Measurements from ENCODE around the gene VWC2.

VWC2 gene

DNA sequence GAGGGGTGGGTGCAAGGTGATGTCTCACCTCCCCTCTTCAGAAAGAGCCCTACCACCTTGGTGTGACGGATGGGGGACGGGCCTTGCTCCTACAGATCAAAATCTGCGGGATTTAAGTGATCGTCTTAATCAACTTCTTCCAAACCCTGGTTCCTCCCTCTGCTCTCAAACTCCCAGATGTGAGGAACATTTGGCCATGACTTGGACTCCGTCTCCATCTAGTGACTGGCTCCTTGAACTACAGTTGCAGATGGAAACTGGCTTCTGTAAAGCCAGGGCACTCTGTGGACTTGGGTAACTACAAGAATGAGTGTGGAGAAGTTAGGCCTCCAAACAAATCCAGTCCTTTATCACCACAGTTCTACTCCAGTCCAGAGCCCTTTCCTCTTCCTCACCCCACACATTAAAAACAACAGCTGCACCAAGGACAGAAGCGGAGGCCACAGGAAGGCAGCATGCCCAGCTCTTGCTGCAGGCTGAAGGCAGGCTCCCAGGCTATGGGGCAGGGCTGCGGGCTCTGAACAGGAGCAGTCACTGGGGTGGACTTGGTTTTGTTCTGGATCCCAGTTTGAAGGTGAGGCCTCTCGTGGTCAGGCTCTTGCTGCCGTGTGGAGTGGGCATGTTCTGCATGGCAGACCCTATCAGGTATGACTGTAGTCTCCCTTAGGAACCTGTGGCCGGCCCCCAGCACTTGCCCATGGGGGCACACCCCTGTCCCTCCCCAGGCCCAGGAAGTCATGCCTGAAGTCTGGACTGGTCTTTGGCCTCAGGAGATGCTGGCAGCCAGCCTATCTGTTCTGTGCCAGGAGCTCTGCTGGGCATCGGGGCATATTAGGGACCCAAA lies 79.4 kb downstream of the VWC2 start:
- peak; percentile 10 for DNase-seq (ENCODE audit: low spot score)

DNA sequence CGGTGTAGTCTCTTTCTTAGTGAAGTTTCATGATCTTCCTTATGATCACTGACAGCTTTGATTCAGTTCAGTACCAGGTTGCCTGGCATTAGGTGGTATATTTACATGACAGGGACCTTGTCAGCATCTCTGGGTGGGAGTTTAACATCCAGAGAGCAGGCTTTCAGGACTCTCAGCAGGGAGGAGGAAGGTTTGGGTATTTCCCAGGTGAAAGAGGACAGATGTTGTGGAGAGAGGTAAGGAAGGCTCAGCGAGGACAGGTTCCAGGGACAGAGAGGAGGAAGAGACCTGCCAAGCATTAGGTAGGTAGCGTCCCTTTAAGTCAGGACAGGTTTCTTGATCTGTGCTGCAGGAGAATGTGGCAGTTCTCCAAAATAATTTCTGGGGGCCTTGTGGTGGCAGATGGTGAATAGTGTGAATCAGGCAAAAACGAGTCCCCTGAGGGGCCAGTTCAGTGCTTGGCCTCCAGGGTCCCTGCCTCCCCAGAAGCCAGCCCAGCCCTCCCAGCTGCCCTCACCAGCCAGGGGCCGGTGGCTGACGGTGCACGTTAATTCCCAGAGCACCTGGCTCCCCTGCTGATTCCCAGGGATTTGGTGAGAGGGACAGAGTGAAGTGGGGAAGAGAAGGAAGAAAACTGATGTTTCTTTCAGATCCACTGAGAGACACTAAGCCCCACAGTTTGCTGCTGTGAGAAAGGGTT lies 82.0 kb downstream of the VWC2 start:
- no peak for DNase-seq (ENCODE audit: low spot score)

DNA sequence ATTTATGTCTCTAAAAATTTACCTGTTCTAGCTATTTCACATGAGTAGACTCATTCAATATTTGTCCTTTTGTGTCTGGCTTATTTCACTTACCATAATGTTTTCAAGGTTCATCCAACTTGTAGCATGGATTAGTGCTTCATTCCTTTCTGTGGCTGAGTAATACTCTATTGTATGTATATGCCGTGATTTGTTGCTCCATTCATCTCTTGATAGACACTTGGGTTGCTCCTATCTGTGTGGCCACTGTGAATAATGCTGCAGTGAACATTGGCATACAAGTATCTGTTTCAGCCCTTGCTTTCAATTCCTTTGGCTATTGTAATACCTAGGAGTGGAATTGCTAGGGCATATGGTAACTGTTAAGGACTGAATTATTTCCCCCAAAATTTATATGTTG lies 86.9 kb downstream of the VWC2 start:
- DNase-seq (ENCODE audit: low spot score): no peak

DNA sequence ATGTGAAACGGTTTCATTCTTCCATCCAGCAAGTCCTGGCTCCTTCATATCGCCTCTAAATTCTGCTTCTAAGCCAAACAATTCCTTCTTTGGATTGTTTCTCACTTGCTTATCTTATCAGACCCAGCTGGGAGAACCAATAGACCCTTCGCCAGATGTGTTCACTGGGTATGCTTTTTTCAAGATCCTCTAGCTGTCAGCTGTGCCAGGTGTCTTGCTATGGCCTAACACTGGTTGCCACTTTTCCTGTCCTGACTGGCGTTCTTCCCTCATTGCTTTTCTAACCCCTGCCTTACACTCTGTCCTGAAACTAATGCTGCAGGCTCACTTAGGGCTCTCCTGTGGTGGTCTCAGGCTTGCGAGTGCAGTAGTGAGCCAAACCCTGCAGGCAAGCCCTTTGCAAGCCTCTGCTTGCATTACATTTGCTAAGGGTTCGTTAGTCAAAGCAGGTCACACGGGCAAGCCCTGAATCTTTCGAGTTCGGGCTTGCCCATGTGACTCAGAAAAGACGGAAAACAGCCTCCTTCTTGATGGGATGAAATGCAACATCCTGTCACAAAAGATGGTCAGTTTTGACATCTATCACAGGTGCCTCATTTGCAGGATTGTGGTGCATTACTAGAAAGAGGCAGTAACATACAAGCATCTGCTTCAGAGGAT lies 92.8 kb downstream of the VWC2 start:
- DNase-seq (ENCODE audit: low spot score): no peak

DNA sequence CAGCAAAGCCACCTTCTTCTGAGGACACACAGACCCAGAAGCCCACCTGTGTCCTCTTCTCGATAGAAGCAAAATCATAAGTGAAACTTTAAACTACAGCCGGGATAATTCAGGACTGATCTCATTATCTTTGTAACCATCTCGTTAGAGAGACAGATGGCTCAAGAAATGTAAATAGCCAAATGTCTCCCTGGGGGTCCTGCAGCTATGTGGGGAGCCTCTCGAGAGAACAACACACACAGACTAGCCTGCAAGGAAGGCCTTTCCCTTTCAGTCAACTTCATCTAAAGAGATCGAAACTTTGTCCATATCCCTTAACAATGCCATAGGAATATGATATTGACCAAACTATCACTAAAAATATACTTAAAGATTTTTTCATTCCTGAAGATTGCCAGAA lies 93.5 kb downstream of the VWC2 start:
- DNase-seq (ENCODE audit: low spot score): no peak

DNA sequence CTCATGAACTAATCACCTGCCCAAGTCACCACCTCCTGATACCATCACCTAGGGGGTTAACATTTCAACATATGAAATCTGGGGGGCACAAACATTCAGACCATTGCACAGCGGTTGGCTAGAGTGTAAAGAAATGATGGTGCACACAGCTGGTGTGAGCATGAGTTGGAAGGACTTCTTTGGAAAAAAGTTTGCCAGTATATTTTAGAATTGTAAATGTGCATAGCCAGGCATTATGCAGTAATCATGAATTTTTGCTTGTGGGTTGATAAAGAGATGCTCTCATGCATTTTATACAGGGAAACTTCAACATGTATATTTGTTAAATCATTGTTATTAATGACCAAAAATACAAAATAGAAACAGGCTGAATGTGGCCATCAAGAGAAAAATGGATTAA lies 100.0 kb downstream of the VWC2 start:
- no peak for DNase-seq (ENCODE audit: low spot score)

DNA sequence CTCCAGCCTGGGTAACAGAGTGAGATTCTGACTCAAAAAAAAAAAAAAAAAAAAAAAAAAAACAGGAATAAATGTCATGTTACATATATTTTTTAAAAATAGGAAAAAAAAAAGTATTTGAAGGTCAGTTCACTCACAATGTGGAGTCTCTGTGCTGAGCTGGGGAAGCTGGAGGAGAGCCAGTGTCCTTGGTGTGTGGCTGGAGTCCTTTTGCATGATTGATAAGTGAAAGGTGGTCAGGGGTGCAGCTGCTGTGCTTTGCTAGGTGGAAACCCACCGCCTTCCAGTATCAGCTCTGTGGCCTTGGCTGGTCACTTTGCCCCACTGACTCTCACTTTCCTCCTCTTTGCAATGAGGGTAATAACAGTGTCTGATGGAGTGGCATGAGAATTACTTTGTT lies 101.9 kb downstream of the VWC2 start:
- no peak for DNase-seq (ENCODE audit: low spot score)

DNA sequence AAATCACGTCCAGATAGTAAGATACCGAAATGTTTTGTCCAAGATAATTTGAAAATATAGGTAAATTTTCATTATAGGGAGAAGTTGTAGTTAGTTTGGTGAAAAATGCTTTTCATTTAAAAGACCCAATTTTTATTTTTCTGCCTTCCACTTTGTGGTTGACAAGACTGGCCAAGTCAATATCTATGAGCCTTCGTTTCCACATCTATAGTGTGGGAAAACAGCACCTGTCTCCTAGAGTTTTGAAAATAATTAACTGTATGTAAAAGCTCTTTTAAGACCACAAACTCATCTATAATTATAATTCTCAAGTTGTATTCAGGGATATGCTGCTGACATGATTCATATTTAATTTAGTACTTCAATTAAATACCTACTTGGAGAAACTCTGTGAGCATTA lies 102.8 kb downstream of the VWC2 start:
- DNase-seq (ENCODE audit: low spot score): no peak

DNA sequence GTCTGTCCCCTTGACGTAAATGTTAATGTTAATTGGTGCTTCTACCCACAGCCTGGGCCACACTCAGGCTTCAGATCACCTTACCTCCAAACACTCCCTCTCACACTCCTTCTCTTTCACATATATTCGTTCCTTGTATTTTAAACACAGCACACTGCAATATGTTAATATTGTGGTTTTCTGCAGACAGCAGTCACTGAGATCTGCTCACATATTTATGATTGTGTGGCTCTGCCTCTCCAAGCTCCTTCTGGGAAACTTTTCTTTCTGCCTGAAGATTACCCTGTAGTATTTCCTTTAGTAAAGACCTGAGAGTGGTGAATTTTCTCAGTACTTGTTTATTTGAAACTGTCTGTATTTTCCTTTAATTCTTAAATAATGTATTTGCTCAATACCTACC lies 104.7 kb downstream of the VWC2 start:
- DNase-seq (ENCODE audit: low spot score): no peak

DNA sequence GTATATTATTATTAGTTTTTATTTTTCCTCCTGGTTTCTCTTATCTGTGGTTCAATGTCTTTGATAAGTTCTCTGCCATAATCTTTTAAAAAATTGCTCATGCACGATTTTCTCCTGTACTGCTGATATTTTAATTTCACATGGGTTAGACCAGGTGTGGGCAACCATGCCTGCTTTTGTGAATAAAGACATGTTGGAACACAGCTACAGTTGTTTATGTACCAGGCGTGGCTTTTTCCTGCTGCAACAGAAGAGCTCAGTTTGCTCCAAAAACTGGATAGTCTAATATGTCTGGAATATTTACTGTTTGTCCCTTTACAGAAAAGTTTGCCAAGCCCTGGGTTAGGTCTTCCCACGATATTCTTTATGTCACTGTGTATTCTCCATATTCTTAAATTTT lies 105.2 kb downstream of the VWC2 start:
- no peak for DNase-seq (ENCODE audit: low spot score)

DNA sequence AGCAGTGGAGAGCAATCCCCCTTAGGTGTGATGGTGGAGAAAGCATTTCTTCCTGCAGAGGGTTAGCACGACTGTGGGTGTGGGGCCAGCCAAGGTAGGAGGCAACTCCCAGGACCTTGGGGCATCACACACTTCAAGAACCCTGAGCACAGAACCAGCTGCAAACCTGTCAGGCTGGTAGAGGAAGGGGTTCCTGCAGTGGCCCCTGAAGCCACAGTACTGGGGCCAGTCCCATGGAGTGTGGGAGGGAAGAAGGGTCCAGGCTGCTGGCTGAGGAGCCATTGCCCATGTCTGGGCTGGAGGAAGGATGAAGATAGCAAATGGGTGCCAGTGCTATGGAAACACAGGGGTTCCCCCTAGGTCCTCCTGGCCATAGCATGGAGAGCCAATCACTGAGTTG lies 110.5 kb downstream of the VWC2 start:
- no peak for DNase-seq (ENCODE audit: low spot score)

DNA sequence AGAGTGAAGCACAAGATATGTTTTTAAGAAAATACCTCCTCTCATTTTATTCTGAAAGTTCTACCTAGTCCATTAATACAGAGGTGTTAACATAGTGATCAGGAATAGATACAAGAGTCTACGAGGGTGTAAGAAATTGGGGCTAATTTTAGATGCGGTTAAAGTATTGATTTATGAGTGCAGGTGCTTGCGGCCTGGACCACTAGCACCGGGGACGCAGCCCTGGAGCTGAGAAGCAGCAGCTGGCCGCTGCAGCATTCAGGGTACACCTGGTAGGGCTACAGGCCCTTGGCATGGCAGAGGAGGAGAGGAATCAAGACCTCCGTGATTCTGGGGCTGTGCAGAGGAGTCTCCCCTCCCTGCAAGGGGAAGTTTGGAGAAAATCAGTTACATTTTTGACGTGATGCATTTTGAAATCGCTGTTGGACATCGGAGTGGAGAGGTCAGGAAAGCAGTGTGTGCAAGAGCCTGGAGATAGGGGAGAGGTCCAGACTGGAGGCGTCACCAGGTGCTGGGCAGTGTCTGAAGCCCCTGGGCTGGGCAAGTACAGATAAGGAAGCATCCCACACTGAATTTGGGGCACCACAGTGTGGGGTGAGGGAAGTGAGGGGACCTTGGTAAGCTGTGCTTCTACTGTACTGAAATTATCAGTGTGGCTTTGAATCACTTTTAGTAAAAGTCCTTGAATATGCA lies 112.3 kb downstream of the VWC2 start:
- DNase-seq (ENCODE audit: low spot score): no peak

DNA sequence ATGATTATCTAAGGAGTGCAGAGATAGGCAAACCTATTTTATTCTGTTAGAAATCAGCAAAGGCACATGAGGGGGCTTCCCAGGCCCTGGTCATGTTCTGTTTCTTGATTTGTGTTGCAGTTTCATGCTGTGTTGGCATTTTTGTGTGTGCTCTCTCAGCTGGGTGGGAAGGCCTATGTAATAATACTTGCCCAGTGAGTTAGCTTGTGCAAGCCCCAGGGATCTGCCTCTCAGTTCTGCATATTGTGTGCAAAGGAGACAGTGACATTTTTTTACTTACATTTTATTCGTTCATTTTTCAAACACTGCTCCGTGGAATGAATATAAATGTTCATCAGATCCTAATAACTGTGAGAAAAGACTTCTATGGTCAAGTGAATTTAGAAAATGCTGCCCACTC lies 119.0 kb downstream of the VWC2 start:
- no peak for DNase-seq (ENCODE audit: low spot score)

DNA sequence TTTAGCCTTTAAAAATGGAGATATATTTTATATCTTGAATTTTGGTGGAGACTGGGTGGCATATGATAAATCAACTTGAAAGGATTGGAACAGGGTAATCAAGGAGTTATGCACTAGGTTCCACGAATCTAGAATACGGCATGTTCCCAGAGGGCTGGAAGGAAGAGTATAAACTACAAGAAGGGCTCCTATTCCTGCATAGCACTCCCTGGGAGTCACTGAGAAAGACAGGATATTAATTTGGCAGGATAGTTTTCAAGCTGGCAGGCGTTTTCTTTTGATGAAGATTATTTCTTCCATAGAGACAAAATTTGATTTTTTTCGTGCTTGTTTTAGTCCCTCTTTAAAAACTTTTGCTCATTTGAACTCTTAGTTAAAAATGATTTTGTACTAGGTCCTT lies 119.7 kb downstream of the VWC2 start:
- DNase-seq (ENCODE audit: low spot score): no peak

DNA sequence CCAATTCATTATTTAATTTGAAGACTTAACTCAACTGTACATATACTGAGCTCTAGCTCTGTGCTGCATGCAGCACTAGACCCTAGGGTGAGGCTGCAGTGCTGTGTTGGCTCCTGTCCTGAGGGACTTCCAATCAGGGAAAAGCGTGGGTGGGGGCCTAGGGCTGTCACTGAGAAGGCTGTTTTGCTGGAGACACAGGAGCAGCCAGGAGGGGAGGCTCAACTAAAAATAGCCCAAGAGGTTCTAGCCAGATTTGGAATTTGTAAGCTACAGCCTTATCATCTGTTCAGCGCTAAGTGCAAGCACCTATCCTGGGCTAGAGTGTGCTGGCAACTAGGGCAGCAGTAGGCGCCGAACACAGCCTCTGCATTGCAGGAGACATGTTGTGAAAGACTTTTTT lies 121.1 kb downstream of the VWC2 start:
- DNase-seq (ENCODE audit: low spot score): no peak

DNA sequence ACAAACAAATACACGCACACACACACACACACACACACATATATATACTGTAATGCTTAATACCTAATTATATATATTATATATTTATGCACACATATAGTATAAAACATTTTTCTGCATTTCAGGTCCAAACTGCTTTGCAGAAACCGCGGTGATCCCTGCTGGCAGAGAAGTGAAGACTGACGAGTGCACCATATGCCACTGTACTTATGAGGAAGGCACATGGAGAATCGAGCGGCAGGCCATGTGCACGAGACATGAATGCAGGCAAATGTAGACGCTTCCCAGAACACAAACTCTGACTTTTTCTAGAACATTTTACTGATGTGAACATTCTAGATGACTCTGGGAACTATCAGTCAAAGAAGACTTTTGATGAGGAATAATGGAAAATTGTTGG lies 138.5 kb downstream of the VWC2 start:
- DNase-seq (ENCODE audit: low spot score): no peak

DNA sequence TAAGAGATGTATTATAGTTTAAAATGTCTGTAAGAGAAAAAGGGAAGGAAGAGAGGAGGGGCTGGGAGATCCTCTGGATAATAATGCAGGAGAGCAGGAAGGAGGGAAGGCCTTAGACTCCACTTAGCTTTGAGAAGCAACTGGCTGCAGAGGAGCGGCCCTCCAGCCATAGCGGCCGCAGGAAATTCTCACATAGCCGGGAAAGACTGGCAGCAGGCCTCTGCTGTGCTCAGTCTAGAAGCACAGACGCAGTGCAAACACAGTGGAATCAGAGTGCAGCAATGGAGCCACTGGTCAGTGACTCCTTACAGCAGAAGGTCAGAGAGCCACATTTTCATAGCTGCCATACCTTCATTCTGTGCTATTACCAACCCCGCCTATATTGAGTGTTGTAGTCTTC lies 153.3 kb downstream of the VWC2 start:
- no peak for DNase-seq (ENCODE audit: low spot score)

DNA sequence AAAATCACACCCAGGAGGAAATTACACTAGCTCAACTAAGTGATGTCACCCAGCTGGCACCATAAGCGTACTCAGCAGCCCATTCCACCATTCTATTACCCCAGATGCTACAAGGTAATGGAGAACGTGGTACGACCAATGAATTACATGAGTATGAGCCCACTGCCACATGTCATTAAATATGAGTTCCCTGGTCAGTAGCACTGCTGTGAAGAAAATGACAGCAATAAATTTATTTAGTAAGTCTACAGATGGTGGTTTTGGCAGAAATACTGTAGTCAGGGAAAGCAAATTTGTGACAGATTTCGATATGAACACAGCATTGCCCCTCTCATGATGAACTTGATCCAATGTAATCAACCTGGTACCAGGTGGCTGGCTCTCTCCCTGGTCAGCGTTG lies 154.2 kb downstream of the VWC2 start:
- DNase-seq (ENCODE audit: low spot score): no peak

DNA sequence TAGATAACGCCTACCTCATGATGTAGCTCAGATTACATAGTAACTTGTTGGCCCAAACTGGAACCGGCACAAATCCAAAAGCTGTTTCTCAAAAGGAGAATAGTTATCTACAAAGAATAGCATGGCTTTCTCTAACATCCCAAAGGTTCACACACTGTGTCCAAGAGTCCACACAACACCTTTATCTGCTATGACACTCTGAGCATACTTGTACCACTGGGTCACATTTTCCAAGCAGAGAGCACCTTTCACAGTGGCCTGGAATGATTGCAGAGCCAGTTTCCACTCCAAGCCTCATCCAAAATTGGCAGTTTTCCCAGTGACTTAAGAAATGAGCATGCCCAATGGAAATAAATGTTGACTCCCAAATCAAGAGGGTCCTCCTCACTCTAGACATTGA lies 155.3 kb downstream of the VWC2 start:
- DNase-seq (ENCODE audit: low spot score): no peak

DNA sequence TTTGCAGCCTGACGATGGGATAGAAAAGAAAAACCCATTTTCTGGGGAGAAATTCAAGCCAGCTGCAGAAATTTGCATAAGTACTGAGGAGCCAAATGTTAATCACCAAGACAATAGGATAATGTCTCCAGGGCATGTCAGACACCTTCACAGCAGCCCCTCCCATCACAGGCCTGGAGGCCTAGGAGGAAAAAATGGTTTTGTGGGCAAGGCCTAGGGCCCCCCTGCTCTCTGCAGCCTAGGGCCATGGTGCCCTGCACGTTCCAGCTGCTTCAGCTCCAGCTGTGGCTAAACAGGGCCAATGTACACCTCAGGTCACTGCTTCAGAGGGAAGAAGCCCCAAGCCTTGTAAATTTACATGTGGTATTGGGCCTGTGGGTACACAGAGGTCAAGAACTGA lies 158.2 kb downstream of the VWC2 start:
- DNase-seq (ENCODE audit: low spot score): no peak

DNA sequence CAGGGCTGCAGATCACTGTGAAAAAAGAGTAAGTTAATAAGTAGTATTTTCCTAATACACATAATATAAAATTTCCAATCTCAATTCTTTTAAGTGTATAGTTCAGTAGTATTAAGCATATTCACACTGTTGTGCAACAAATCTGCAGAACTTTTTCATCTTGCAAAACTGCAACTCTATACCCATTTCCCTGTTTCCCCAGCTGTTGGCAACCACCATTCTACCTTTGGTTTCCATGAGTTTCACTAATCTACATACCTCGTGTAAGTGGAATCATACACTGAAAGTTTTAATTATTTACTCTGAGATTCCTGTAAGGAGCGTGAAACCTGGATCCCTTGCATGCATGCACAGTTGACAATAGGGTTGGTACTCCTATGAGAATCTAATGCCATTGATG lies 164.2 kb downstream of the VWC2 start:
- DNase-seq (ENCODE audit: low spot score): no peak
